SK-N-MC (cell line): ENCODE results near the gene NPY4R2.
"Not testable (repeated sequence)": the region's sequence is repeated elsewhere in the genome, so short reads cannot be mapped to it uniquely, and the experiment has no call there.

Experiments
- EZH2 ChIP-seq: fragments of 200-600 bp; sonication (generic); IDR thresholded peaks from one replicate; pipeline ENCODE4 v1.6.1; 2017; ENCODE audit warnings: antibody characterized with exemption
- POLR2AphosphoS5 ChIP-seq: IDR thresholded peaks from 2 replicates; pipeline ENCODE4 v1.6.1; 2012; ENCODE audit warnings: mild to moderate bottlenecking, low read depth, low read length, borderline replicate concordance

DNA sequence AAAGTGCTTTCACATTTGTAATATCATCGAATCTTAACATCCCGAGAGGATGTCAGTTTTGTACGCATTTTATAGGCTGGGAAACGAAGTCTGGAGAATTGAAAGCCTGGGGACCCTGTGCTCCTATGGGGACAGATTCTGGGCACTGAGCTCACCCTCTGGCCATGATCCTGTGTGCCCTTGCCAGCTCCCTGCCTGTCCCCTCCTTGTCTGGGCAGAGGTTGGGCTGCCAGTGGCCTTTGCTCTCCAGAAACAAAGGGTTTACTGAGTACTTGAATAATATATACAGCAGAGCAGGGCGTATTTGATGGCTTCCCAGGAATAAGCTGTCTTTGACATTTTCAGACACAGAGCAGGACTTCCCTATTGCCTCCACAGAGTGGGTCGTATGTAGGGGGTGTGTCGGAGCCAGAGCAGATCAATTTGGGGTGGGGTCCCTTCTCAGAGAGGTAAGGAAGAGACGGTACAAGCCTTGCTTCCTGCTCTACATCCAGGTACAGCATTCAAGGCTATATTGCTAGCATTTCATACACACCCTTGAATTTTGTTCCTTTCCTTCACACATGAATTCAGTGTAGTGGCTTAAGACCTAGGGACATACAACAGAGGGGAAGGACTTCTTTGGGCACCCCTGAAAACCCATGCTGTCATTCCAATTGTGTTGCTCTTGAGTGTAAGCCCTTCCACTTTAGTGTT, 46.8 kb upstream of the NPY4R2 start:
- not testable (repeated sequence) for TF ChIP-seq POLR2AphosphoS5, EZH2
